Keratinocyte (primary cell): ENCODE measurements around the gene TMEM218. TPM values are rescaled to one million over a fixed set of nuclear protein-coding genes. Genes with fewer than 3 reads are reported as not detected.
A peak's percentile ranks its signal among the peaks of the same experiment; 100 is the strongest.

Source experiments
- DNase-seq: peaks from one replicate; pipeline ENCODE4 v3.0.0-alpha.2; 2011; ENCODE audit warnings: low read depth, missing footprints, low spot score
- FAIRE-seq: peaks from 2 replicates; lab custom pipeline; 2011; peaks lifted over from hg19 to GRCh38; lab: Jason Lieb, UNC
- H2AFZ ChIP-seq: 2 replicates; pipeline ENCODE4 v1.6.0; 2012; ENCODE audit warnings: low read length, control low read depth, inconsistent platforms; ENCODE audit not compliant: control insufficient read depth
- H3K27ac ChIP-seq: 2 replicates; pipeline ENCODE4 v1.5.1; 2011; ENCODE audit warnings: low read length; ENCODE audit not compliant: control insufficient read depth, insufficient read depth
- H3K27me3 ChIP-seq: 3 replicates; pipeline ENCODE4 v1.6.0; 2011; ENCODE audit warnings: low read length; ENCODE audit not compliant: control insufficient read depth, insufficient read depth; ENCODE audit errors: extremely low read depth
- H3K36me3 ChIP-seq, 2 experiments: 2 replicates in 1 of 2; 3 replicates in 1 of 2; pipeline ENCODE4 v1.5.1; 2011; ENCODE audit warnings: low read length in 2 of 2, mild to moderate bottlenecking in 1 of 2; ENCODE audit not compliant: control insufficient read depth in 2 of 2, insufficient read depth in 2 of 2; ENCODE audit errors: extremely low read depth in 1 of 2
- H3K4me1 ChIP-seq: 3 replicates; pipeline ENCODE4 v1.5.1; 2011; ENCODE audit warnings: low read length; ENCODE audit not compliant: control insufficient read depth, insufficient read depth; ENCODE audit errors: extremely low read depth
- H3K4me2 ChIP-seq: 3 replicates; pipeline ENCODE4 v1.6.0; 2011; ENCODE audit warnings: low read depth, low read length; ENCODE audit not compliant: control insufficient read depth, insufficient read depth; ENCODE audit errors: extremely low read depth
- H3K4me3 ChIP-seq, 3 experiments: fragments of 200-600 bp in 1 of 3; sonication (generic) in 1 of 3; 2 replicates in 2 of 3; 3 replicates in 1 of 3; pipeline ENCODE4 v1.5.1; 2011 to 2016; ENCODE audit warnings: low read length in 3 of 3, mild to moderate bottlenecking in 3 of 3, control low read depth in 2 of 3, inconsistent platforms in 1 of 3, low read depth in 1 of 3, mixed read lengths in 1 of 3, mixed run types in 1 of 3, moderate library complexity in 1 of 3; ENCODE audit not compliant: control insufficient read depth in 2 of 3, insufficient read depth in 2 of 3; ENCODE audit errors: extremely low read depth in 1 of 3
- H3K79me2 ChIP-seq: 2 replicates; pipeline ENCODE4 v1.6.0; 2012; ENCODE audit warnings: low read length; ENCODE audit not compliant: control insufficient read depth, insufficient read depth
- H3K9ac ChIP-seq: 3 replicates; pipeline ENCODE4 v1.6.0; 2011; ENCODE audit warnings: low read length; ENCODE audit not compliant: control insufficient read depth, insufficient read depth; ENCODE audit errors: extremely low read depth
- H3K9me1 ChIP-seq: 3 replicates; pipeline ENCODE4 v1.6.0; 2011; ENCODE audit warnings: low read length; ENCODE audit not compliant: control insufficient read depth, insufficient read depth; ENCODE audit errors: extremely low read depth
- H3K9me3 ChIP-seq: 2 replicates; pipeline ENCODE4 v1.5.1; 2012; ENCODE audit warnings: low read depth, low read length; ENCODE audit not compliant: control insufficient read depth
- H4K20me1 ChIP-seq: 3 replicates; pipeline ENCODE4 v1.6.0; 2011; ENCODE audit warnings: low read length; ENCODE audit not compliant: control insufficient read depth, insufficient read depth; ENCODE audit errors: extremely low read depth
- EZH2 ChIP-seq: IDR thresholded peaks from one replicate; pipeline ENCODE4 v1.6.1; 2012; ENCODE audit warnings: inconsistent platforms, mild to moderate bottlenecking, low read length, moderate library complexity
- dilution Hi-C: fragments of 300-500 bp; cut with MboI; formaldehyde crosslinking; loops from one replicate; pipeline ENCODE4 v1.7.0; 2020; ENCODE audit warnings: low sequenced_read_pairs; ENCODE audit not compliant: extremely low pct_ligation_motif_present
- polyA plus RNA-seq, 5 experiments: library from polyadenylated mRNA; depleted of rRNA in 3 of 5; stranded (reverse) in 3 of 5; stranded (forward) in 1 of 5; unstranded in 1 of 5; fragments of >200 nt; gene quantifications; 1 replicate in 1 of 5; 2 replicates in 3 of 5; 3 replicates in 1 of 5; pipeline versions ENCODE4 v1.2.1 to v1.2.3, GENCODE V29; 2011 to 2012; ENCODE audit warnings: missing spikeins in 2 of 5, low read depth in 1 of 5, low replicate concordance in 1 of 5
- TF ChIP-seq, protein P1 (sequence below), 3 experiments: IDR thresholded peaks in 1 of 3; conservative IDR thresholded peaks in 1 of 3; optimal IDR thresholded peaks in 1 of 3; 2 replicates in 2 of 3; 3 replicates in 1 of 3; pipeline versions ENCODE3 to v1.5.1; 2011; ENCODE audit warnings: low read length in 3 of 3, mild to moderate bottlenecking in 3 of 3, moderate library complexity in 2 of 3, control low read depth in 1 of 3, inconsistent platforms in 1 of 3; ENCODE audit not compliant: insufficient read depth in 2 of 3; ENCODE audit errors: extremely low read depth in 1 of 3

The TMEM218 gene
- polyA plus RNA-seq, 1 donor (not counting 4 experiments of a cell fraction or from before 2014, with no cell fraction given): 34.2 TPM

- H3K9me1 ChIP-seq: no peaks in the 10 kb centered on the region
- no peaks in the 10 kb centered on the region for H3K27me3 ChIP-seq
- H3K9me3 ChIP-seq: no peaks in the 10 kb centered on the region
- no peaks in the 10 kb centered on the region for H3K36me3 ChIP-seq
- H3K79me2 ChIP-seq: no peaks in the 10 kb centered on the region
- H4K20me1 ChIP-seq: no peaks in the 10 kb centered on the region
- H3K27ac ChIP-seq: peak overlapping the region; percentile 67
- H3K9ac ChIP-seq: peak overlapping the region; percentile 61
- DNase-seq (peak; percentile 65), FAIRE-seq (peak; percentile 65)
- H3K4me1 ChIP-seq: peaks cover 20% of the 10 kb centered on the region
- dilution Hi-C loops: no loop called here
- no peak overlapping the region for H3K4me3 ChIP-seq
- peak overlapping the region; percentile 89 for H2AFZ ChIP-seq
- no peak for TF ChIP-seq EZH2
- TF ChIP-seq, protein P1, sequence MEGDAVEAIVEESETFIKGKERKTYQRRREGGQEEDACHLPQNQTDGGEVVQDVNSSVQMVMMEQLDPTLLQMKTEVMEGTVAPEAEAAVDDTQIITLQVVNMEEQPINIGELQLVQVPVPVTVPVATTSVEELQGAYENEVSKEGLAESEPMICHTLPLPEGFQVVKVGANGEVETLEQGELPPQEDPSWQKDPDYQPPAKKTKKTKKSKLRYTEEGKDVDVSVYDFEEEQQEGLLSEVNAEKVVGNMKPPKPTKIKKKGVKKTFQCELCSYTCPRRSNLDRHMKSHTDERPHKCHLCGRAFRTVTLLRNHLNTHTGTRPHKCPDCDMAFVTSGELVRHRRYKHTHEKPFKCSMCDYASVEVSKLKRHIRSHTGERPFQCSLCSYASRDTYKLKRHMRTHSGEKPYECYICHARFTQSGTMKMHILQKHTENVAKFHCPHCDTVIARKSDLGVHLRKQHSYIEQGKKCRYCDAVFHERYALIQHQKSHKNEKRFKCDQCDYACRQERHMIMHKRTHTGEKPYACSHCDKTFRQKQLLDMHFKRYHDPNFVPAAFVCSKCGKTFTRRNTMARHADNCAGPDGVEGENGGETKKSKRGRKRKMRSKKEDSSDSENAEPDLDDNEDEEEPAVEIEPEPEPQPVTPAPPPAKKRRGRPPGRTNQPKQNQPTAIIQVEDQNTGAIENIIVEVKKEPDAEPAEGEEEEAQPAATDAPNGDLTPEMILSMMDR (optimal IDR thresholded peaks at IDR 0.05 in 1 of 3, IDR thresholded peaks at IDR 0.05 in 1 of 3, conservative IDR thresholded peaks at IDR 0.05 in 1 of 3; ENCODE audit: extremely low read depth in 1 of 3, insufficient read depth in 2 of 3, low read length in 3 of 3): peak in 2 of 3 experiments; percentile 19 to 20
- peak overlapping the region; percentile 46 for H3K4me2 ChIP-seq
Measured at GRCh38 chr11:125075900-125076317, 35.5 kb downstream of the TMEM218 start.

GRCh38 chr11:125075242-125075625, 36.2 kb downstream of the TMEM218 start:
- no peak for FAIRE-seq
- Histone ChIP-seq H3K4me2 (no peak overlapping the region), H3K27ac (no peak overlapping the region), H2AFZ (no peak overlapping the region), H3K4me3 (no peak overlapping the region), H3K4me1 (peaks cover 27% of the 10 kb centered on the region), H3K27me3 (no peaks in the 10 kb centered on the region), H3K9me3 (no peaks in the 10 kb centered on the region), H3K79me2 (no peaks in the 10 kb centered on the region), H4K20me1 (no peaks in the 10 kb centered on the region), H3K9me1 (no peaks in the 10 kb centered on the region), H3K36me3 (no peaks in the 10 kb centered on the region), H3K9ac (peak overlapping the region; percentile 61)
- TF ChIP-seq, protein P1 (optimal IDR thresholded peaks at IDR 0.05 in 1 of 3, IDR thresholded peaks at IDR 0.05 in 1 of 3, conservative IDR thresholded peaks at IDR 0.05 in 1 of 3; ENCODE audit: extremely low read depth in 1 of 3, insufficient read depth in 2 of 3, low read length in 3 of 3): no peak
- dilution Hi-C loops: no loop called here
- DNase-seq: no peak
